Activated T-cell treated with anti-CD3 and anti-CD28 coated beads for 4 hours (primary cell): ENCODE results near the gene L1CAM.

Experiments used
- DNase-seq: peaks from one replicate; pipeline ENCODE4 v3.0.0-alpha.2; 2020

L1CAM gene

GRCh38 chrX:153861733-153862310 is 24.2 kb downstream of the L1CAM start:
- DNase-seq, result no peak

DNA sequence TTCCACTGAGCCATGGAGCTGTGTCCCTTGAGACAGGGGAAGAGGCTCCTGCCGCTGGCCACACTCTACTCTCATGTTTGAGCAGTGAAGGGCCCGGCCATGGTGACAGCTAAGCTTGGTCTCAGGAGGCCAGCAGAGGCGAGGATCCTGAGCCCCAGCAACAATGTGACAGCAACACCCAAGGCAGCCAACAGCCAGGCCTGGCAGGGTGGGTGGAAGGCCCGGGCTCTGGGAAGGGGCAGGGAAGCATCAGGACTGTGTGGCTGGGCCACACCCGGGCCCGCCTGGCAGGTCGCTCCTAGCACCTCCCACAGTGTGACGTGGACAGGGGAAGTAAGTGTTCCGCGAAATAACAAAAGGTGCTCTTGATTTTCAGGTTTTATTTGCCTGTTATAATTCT is 24.8 kb downstream of the L1CAM start:
- DNase-seq, result no peak

- no peak for DNase-seq
These were observed 28.5 kb downstream of the L1CAM start for GRCh38 chrX:153857348-153857903.

DNA sequence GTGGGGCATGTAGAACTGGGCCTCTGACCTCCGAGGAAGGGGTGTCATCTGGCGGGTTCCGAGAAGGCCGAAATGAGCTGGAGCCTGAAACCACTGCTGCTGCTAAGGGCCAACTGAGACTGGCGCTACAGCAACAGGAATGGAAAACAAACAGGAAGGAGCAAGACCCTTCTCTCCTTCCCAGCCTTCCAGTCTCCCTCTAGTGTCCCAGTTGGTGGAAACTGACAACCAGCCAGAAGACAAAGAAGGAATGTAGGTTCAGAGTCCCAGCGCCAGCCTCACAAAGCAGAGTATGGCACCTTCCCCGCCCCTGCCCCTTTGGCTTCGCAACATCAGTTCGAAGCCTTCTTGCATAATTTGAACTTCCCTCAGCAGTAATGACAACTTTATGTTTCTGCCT is 31.3 kb downstream of the L1CAM start:
- no peak for DNase-seq

DNA sequence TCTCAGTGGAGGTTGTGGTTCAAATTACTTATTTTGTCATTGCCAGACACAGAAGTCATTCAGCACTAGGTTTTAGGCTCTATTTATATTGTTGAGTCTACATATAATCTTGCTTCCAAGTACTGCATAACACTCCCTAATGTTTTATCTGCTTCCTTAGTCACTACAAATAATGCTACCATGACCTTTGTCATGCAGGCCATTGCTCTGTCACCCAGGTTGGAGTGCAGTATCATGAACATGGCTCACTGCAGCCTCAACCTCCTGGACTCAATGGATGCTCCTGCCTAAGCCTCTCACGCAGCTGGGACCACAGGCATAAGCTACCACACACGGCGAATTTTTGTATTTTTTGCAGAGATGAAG is 32.1 kb downstream of the L1CAM start:
- DNase-seq, result no peak

GRCh38 chrX:153853180-153853901 is 32.6 kb downstream of the L1CAM start:
- no peak for DNase-seq

GRCh38 chrX:153851981-153852380 is 34.0 kb downstream of the L1CAM start:
- DNase-seq, result no peak

DNA sequence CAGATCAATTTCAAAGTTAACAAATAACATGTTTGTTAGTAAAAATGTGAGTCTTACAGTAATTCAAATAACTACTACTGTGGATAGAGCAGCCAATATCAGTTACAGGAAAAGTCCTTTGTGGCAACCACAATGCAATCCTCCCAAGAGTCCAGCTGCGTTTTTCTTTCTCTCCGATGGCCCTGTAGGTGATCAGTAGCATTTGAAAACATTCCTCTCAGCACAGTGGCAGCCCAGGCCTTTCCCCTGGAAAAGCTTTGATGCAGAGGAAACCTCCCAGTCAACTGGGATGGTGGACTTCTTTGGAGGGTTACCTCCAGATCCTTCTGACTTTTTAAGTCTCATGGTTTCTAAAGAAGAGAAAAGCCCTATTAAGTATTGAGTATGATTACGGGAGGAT is 37.6 kb downstream of the L1CAM start:
- no peak for DNase-seq

- DNase-seq, result no peak
These were observed 40.1 kb downstream of the L1CAM start for GRCh38 chrX:153845842-153846241.

- DNase-seq, result no peak
These were observed 40.8 kb downstream of the L1CAM start for GRCh38 chrX:153845195-153845594.

DNA sequence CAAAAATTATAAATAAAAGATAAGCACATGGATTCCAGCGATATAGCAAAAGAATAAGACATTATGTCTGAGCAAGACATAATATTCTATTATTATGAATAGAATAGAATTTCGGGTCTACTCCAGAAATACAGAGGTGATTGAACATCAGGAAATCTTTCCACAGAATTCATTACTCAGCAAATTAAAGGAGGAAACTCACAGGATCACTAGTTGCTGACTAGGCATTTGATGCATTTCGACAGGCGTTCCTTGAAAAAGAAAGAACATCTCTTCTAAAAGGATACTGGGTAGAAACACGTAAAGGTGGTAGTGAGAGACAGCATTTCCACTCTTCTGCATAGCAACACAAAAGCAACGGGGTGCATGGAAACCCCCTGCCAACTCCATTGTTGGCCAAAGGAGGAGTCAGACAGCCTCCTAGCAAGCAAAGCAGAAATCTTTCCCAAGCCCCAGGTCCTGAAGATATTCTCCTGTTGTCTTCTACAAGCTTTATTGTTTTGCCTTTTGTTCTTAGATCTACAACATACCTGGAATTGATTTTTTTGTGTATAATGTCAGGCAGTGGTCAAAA is 41.4 kb downstream of the L1CAM start:
- DNase-seq, result no peak

- no peak for DNase-seq
These were observed 49.1 kb downstream of the L1CAM start for GRCh38 chrX:153836921-153837320.

- DNase-seq, result no peak
These were observed 53.2 kb downstream of the L1CAM start for GRCh38 chrX:153832728-153833127.

DNA sequence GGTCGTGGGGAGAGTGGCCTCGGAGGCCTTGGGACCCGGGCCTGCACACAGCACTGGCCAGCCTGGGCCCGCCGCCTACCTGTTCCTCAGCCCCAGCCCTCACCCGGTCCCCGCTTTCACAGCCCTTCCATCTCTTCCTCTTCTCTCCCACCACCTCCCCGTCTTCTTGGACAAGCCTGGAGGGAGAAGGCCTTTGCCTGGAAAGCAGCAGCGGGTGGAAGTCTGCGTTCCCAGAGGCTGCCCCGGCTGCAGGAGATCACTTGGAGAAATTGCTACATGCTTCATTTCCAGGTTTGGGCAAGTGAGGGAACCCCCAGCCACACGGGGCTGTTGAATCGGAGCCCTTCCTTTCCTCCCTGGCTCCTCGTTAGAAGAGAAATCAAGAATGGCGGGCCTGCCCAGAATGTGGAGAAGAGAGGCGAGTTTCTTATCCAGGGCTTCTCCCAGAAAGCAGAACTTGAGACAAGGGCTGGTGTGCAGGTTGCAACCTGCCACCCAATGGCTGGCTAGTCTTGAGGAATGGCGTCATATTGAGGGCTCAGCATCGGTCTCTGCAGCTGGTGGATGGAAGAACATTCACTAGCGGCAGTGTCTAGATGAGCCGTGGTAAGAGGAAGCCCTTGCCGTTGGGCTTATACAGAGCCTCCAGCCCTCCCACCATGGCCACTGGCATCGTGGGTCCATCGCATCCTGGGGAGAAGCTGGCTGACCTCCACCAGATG is 54.4 kb downstream of the L1CAM start:
- DNase-seq, result no peak

DNA sequence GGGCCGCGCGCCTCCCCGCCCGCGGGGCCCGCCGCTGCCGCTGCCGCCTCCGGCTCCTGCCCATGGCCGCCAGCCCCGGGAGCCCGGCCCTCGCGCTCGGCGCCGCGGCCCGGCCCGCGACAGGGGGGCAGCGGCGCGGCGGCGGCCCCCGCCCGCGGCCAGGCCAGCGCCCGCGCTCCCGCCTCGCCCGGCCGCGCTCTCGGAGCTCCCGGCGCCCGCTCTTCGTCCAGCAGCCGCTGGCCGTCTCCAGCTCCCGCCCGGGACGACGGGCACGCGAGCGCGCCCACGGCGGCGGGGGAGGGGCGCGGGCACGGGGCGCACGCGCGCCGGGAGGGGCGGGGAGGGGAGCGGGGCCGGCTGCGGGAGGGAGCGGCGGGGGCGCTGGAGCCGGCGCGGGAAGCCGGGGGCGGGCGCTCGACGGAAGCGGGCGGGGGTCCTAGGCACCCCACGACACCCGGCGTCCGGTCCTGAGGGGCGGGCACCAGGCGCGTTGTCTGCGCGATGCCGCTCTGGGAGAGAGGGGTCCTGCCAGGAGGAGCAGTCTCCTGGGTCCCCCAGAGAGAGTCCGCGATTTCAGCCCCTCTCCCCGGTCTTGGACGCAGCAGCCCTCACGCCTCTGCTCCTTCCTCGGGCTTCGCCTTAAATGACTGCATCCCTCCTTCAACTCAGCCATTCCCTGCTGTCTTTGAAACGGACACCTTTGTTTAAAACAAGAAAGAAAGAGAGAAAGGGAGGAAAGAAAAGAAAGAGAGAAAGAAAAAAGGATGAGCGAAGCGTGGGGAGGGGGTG is 55.1 kb downstream of the L1CAM start:
- no peak for DNase-seq

- no peak for DNase-seq
These were observed 56.0 kb downstream of the L1CAM start, which contains the start of gene PDZD4 for GRCh38 chrX:153829799-153830639. Gene PDZD4, minus strand, starts transcription at chrX:153830544. Its CDS starts 246 bp downstream, at chrX:153830298.

DNA sequence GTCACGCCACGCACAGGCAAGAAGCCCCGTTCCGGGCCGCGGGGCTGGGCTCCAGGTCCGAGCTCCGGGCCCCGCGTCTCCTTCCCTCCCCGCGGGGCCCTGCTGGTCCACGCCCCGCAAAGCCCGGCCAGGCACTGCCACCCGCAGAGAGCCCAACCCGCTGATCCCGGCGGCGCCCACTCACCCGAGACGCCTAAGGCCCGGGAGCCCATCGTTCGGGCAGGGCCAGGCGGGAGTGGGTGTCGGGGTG is 56.5 kb downstream of the L1CAM start:
- no peak for DNase-seq

GRCh38 chrX:153828723-153829548 is 57.0 kb downstream of the L1CAM start:
- DNase-seq, result no peak

DNA sequence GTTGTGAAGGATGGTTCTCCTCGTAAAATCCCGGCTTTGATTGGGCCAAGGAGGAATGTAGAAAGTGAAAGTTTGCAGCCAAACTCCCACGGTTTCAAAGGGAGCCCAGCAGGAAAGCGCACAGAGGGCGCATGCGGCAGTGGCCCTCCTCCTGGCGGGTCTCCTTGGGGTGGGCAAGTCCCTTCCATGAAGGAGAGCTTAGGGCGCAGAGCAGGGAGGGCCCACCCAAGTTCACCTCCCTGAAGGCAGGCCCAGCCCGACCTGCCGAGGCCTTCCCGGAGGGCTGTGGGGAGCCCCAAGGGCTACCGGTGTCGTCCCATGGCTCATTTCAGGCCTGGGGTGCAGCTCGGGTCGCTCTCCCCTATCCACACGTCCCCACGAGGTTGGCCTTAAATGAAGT is 57.7 kb downstream of the L1CAM start:
- no peak for DNase-seq

GRCh38 chrX:153827903-153828302 is 58.1 kb downstream of the L1CAM start:
- DNase-seq, result no peak

DNA sequence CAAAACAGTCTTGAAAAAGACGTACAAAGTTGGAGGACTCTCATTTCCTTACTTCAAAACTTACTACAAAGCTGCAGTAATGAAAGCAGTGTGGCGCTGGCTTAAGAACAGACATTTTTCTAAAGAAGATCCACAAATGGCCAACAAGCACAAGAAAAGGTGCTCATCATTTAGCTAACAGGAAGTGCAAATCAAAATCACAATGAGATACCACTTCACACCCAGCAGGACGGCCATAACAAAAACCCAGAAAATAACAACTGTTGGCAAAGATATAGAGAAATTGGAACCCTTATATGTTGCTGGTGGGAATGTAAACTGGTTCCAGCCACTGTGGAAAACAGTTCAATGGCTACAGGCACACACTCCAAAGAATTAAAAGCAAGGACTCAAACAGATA is 59.0 kb downstream of the L1CAM start:
- DNase-seq, result no peak
